ENCODE results near the gene HOXA13.
A peak's percentile ranks its signal among the peaks of the same experiment; 100 is the strongest.

The HOXA13 gene

DNA sequence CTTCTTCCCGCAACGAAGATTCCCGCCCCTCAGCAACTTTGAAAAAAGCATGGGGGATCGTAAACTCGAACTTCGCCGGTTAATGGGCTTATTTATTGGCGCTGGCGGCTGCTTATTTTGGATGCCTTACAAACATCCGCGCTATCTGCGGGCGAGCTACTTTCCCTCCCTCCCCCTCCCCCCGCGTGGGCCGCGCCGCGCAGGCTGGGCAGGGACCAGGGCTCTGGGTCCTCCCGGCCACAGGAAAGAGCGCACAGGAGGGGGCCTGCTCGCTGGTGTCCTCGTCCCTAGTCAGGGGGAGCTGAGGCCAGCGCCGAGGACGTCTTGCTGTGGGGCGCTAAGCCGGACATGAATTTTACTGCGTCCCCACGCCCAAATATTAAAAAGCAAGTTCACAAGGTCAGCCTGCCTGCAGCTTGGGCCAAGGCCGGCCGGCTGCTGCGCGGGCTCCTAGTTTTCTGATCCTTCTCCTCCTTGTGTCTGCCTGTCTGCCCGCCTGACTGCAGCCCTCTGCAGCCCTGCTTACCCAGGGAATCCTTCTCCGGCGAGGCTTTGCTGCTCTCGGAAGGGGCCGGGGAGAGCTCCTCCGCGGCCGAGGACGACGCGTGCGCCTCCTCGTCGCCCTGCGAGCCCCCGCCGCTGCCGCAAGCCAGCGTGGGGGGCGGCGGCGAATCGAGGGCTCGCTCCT lies 26.9 kb downstream of the HOXA13 start:
- H3K36me3 ChIP-seq (ENCODE audit: control insufficient read depth in 2 of 2, insufficient read depth in 1 of 2, low read length in 2 of 2) = peaks cover 8 to 18% of the 10 kb centered on the region in 2 experiments
- ChIA-PET POLR2A (interaction anchor here (0.7 to 11.2 kb wide), 14 partner anchors 8 to 1317 kb away, joined by 3 to 237 read pairs (median 4); partner anchors contain the start of genes CBX3, HOXA11, HOXA13 and HOXA6), CTCF (interaction anchor here (0.5 to 0.7 kb wide), 2 partner anchors 58 to 359 kb away, joined by 3 read pairs; no protein-coding TSS in a partner anchor)
- H3K4me3 ChIP-seq (ENCODE audit: low read depth, low read length) = peak overlapping the region; percentile 76
- peaks cover 10% of the 10 kb centered on the region for H3K4me1 ChIP-seq (ENCODE audit: control insufficient read depth, insufficient read depth, low read length)
- peak overlapping the region; percentile 100 for H3K27ac ChIP-seq (ENCODE audit: extremely low read depth, low read depth, low read length)
- H3K9me3 ChIP-seq (ENCODE audit: control insufficient read depth, insufficient read depth, low read depth, low read length) = no peaks in the 10 kb centered on the region
- TF ChIP-seq OVOL3 (tag by site-specific recombination; IDR thresholded peaks at IDR 0.05) (0 out of 2 replicates have a peak, but pooled peaks have one; percentile 42), ZNF138 (tag by site-specific recombination; IDR thresholded peaks at IDR 0.05; ENCODE audit: borderline replicate concordance) (no peak), ZNF146 (tag by site-specific recombination; IDR thresholded peaks at IDR 0.05) (no peak), TCF7L2 (IDR thresholded peaks at IDR 0.05; ENCODE audit: borderline replicate concordance, low read depth, low read length) (peak; percentile 38; the same call in 1 of the 2 replicates), FEZF1 (tag by site-specific recombination; IDR thresholded peaks at IDR 0.05) (peak; percentile 92), MZF1 (tag by site-specific recombination; IDR thresholded peaks at IDR 0.05; ENCODE audit: borderline replicate concordance) (peak; percentile 39; the same call in 1 of the 2 replicates), GFI1B (tag by site-specific recombination; IDR thresholded peaks at IDR 0.05) (no peak), MEIS1 (CRISPR knock-in tag; IDR thresholded peaks at IDR 0.05; ENCODE audit: borderline replicate concordance) (0 out of 2 replicates have a peak, but pooled peaks have one; percentile 11), ZNF561 (tag by site-specific recombination; IDR thresholded peaks at IDR 0.05; ENCODE audit: borderline replicate concordance) (peak; percentile 70; the same call in 1 of the 2 replicates), ZNF830 (tag by site-specific recombination; IDR thresholded peaks at IDR 0.05; ENCODE audit: low read depth) (no peak), SP2 (tag by site-specific recombination; IDR thresholded peaks at IDR 0.05) (peak; percentile 65), ZBTB8A (tag by site-specific recombination; IDR thresholded peaks at IDR 0.05) (peak; percentile 72), ZIC2 (tag by site-specific recombination; IDR thresholded peaks at IDR 0.05) (peak; percentile 84), KLF16 (tag by site-specific recombination; IDR thresholded peaks at IDR 0.05) (0 out of 2 replicates have a peak, but pooled peaks have one; percentile 54)
- TF ChIP-seq, protein P1, sequence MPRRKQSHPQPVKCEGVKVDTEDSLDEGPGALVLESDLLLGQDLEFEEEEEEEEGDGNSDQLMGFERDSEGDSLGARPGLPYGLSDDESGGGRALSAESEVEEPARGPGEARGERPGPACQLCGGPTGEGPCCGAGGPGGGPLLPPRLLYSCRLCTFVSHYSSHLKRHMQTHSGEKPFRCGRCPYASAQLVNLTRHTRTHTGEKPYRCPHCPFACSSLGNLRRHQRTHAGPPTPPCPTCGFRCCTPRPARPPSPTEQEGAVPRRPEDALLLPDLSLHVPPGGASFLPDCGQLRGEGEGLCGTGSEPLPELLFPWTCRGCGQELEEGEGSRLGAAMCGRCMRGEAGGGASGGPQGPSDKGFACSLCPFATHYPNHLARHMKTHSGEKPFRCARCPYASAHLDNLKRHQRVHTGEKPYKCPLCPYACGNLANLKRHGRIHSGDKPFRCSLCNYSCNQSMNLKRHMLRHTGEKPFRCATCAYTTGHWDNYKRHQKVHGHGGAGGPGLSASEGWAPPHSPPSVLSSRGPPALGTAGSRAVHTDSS (tag by site-specific recombination; IDR thresholded peaks at IDR 0.05) = no peak
- TF ChIP-seq, protein P2, sequence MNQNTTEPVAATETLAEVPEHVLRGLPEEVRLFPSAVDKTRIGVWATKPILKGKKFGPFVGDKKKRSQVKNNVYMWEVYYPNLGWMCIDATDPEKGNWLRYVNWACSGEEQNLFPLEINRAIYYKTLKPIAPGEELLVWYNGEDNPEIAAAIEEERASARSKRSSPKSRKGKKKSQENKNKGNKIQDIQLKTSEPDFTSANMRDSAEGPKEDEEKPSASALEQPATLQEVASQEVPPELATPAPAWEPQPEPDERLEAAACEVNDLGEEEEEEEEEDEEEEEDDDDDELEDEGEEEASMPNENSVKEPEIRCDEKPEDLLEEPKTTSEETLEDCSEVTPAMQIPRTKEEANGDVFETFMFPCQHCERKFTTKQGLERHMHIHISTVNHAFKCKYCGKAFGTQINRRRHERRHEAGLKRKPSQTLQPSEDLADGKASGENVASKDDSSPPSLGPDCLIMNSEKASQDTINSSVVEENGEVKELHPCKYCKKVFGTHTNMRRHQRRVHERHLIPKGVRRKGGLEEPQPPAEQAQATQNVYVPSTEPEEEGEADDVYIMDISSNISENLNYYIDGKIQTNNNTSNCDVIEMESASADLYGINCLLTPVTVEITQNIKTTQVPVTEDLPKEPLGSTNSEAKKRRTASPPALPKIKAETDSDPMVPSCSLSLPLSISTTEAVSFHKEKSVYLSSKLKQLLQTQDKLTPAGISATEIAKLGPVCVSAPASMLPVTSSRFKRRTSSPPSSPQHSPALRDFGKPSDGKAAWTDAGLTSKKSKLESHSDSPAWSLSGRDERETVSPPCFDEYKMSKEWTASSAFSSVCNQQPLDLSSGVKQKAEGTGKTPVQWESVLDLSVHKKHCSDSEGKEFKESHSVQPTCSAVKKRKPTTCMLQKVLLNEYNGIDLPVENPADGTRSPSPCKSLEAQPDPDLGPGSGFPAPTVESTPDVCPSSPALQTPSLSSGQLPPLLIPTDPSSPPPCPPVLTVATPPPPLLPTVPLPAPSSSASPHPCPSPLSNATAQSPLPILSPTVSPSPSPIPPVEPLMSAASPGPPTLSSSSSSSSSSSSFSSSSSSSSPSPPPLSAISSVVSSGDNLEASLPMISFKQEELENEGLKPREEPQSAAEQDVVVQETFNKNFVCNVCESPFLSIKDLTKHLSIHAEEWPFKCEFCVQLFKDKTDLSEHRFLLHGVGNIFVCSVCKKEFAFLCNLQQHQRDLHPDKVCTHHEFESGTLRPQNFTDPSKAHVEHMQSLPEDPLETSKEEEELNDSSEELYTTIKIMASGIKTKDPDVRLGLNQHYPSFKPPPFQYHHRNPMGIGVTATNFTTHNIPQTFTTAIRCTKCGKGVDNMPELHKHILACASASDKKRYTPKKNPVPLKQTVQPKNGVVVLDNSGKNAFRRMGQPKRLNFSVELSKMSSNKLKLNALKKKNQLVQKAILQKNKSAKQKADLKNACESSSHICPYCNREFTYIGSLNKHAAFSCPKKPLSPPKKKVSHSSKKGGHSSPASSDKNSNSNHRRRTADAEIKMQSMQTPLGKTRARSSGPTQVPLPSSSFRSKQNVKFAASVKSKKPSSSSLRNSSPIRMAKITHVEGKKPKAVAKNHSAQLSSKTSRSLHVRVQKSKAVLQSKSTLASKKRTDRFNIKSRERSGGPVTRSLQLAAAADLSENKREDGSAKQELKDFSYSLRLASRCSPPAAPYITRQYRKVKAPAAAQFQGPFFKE (tag by site-specific recombination; IDR thresholded peaks at IDR 0.05; ENCODE audit: borderline replicate concordance) = no peak
- TF ChIP-seq, protein P3, sequence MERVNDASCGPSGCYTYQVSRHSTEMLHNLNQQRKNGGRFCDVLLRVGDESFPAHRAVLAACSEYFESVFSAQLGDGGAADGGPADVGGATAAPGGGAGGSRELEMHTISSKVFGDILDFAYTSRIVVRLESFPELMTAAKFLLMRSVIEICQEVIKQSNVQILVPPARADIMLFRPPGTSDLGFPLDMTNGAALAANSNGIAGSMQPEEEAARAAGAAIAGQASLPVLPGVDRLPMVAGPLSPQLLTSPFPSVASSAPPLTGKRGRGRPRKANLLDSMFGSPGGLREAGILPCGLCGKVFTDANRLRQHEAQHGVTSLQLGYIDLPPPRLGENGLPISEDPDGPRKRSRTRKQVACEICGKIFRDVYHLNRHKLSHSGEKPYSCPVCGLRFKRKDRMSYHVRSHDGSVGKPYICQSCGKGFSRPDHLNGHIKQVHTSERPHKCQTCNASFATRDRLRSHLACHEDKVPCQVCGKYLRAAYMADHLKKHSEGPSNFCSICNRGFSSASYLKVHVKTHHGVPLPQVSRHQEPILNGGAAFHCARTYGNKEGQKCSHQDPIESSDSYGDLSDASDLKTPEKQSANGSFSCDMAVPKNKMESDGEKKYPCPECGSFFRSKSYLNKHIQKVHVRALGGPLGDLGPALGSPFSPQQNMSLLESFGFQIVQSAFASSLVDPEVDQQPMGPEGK (tag by site-specific recombination; IDR thresholded peaks at IDR 0.05) = peak; percentile 84
- TF ChIP-seq, protein P4, sequence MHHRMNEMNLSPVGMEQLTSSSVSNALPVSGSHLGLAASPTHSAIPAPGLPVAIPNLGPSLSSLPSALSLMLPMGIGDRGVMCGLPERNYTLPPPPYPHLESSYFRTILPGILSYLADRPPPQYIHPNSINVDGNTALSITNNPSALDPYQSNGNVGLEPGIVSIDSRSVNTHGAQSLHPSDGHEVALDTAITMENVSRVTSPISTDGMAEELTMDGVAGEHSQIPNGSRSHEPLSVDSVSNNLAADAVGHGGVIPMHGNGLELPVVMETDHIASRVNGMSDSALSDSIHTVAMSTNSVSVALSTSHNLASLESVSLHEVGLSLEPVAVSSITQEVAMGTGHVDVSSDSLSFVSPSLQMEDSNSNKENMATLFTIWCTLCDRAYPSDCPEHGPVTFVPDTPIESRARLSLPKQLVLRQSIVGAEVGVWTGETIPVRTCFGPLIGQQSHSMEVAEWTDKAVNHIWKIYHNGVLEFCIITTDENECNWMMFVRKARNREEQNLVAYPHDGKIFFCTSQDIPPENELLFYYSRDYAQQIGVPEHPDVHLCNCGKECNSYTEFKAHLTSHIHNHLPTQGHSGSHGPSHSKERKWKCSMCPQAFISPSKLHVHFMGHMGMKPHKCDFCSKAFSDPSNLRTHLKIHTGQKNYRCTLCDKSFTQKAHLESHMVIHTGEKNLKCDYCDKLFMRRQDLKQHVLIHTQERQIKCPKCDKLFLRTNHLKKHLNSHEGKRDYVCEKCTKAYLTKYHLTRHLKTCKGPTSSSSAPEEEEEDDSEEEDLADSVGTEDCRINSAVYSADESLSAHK (tag by site-specific recombination; IDR thresholded peaks at IDR 0.05) = peak; percentile 79
- TF ChIP-seq, protein P5, sequence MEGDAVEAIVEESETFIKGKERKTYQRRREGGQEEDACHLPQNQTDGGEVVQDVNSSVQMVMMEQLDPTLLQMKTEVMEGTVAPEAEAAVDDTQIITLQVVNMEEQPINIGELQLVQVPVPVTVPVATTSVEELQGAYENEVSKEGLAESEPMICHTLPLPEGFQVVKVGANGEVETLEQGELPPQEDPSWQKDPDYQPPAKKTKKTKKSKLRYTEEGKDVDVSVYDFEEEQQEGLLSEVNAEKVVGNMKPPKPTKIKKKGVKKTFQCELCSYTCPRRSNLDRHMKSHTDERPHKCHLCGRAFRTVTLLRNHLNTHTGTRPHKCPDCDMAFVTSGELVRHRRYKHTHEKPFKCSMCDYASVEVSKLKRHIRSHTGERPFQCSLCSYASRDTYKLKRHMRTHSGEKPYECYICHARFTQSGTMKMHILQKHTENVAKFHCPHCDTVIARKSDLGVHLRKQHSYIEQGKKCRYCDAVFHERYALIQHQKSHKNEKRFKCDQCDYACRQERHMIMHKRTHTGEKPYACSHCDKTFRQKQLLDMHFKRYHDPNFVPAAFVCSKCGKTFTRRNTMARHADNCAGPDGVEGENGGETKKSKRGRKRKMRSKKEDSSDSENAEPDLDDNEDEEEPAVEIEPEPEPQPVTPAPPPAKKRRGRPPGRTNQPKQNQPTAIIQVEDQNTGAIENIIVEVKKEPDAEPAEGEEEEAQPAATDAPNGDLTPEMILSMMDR (tag by site-specific recombination; IDR thresholded peaks at IDR 0.05) = no peak
- TF ChIP-seq, protein P6, sequence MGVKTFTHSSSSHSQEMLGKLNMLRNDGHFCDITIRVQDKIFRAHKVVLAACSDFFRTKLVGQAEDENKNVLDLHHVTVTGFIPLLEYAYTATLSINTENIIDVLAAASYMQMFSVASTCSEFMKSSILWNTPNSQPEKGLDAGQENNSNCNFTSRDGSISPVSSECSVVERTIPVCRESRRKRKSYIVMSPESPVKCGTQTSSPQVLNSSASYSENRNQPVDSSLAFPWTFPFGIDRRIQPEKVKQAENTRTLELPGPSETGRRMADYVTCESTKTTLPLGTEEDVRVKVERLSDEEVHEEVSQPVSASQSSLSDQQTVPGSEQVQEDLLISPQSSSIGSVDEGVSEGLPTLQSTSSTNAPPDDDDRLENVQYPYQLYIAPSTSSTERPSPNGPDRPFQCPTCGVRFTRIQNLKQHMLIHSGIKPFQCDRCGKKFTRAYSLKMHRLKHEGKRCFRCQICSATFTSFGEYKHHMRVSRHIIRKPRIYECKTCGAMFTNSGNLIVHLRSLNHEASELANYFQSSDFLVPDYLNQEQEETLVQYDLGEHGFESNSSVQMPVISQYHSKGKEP (tag by site-specific recombination; IDR thresholded peaks at IDR 0.05) = no peak
